Keratinocyte (primary cell): ENCODE measurements around the gene GAREM1. TPM values are rescaled to one million over a fixed set of nuclear protein-coding genes. Genes with fewer than 3 reads are reported as not detected.

Experiments
- DNase-seq: peaks from one replicate; pipeline ENCODE4 v3.0.0-alpha.2; 2011; ENCODE audit warnings: low read depth, missing footprints, low spot score
- FAIRE-seq: peaks from 2 replicates; lab custom pipeline; 2011; peaks lifted over from hg19 to GRCh38; lab: Jason Lieb, UNC
- H2AFZ ChIP-seq: 2 replicates; pipeline ENCODE4 v1.6.0; 2012; ENCODE audit warnings: low read length, control low read depth, inconsistent platforms; ENCODE audit not compliant: control insufficient read depth
- H3K27ac ChIP-seq: 2 replicates; pipeline ENCODE4 v1.5.1; 2011; ENCODE audit warnings: low read length; ENCODE audit not compliant: control insufficient read depth, insufficient read depth
- H3K27me3 ChIP-seq: 3 replicates; pipeline ENCODE4 v1.6.0; 2011; ENCODE audit warnings: low read length; ENCODE audit not compliant: control insufficient read depth, insufficient read depth; ENCODE audit errors: extremely low read depth
- H3K36me3 ChIP-seq, 2 experiments: 2 replicates in 1 of 2; 3 replicates in 1 of 2; pipeline ENCODE4 v1.5.1; 2011; ENCODE audit warnings: low read length in 2 of 2, mild to moderate bottlenecking in 1 of 2; ENCODE audit not compliant: control insufficient read depth in 2 of 2, insufficient read depth in 2 of 2; ENCODE audit errors: extremely low read depth in 1 of 2
- H3K4me1 ChIP-seq: 3 replicates; pipeline ENCODE4 v1.5.1; 2011; ENCODE audit warnings: low read length; ENCODE audit not compliant: control insufficient read depth, insufficient read depth; ENCODE audit errors: extremely low read depth
- H3K4me2 ChIP-seq: 3 replicates; pipeline ENCODE4 v1.6.0; 2011; ENCODE audit warnings: low read depth, low read length; ENCODE audit not compliant: control insufficient read depth, insufficient read depth; ENCODE audit errors: extremely low read depth
- H3K4me3 ChIP-seq, 3 experiments: fragments of 200-600 bp in 1 of 3; sonication (generic) in 1 of 3; 2 replicates in 2 of 3; 3 replicates in 1 of 3; pipeline ENCODE4 v1.5.1; 2011 to 2016; ENCODE audit warnings: low read length in 3 of 3, mild to moderate bottlenecking in 3 of 3, control low read depth in 2 of 3, inconsistent platforms in 1 of 3, low read depth in 1 of 3, mixed read lengths in 1 of 3, mixed run types in 1 of 3, moderate library complexity in 1 of 3; ENCODE audit not compliant: control insufficient read depth in 2 of 3, insufficient read depth in 2 of 3; ENCODE audit errors: extremely low read depth in 1 of 3
- H3K79me2 ChIP-seq: 2 replicates; pipeline ENCODE4 v1.6.0; 2012; ENCODE audit warnings: low read length; ENCODE audit not compliant: control insufficient read depth, insufficient read depth
- H3K9ac ChIP-seq: 3 replicates; pipeline ENCODE4 v1.6.0; 2011; ENCODE audit warnings: low read length; ENCODE audit not compliant: control insufficient read depth, insufficient read depth; ENCODE audit errors: extremely low read depth
- H3K9me1 ChIP-seq: 3 replicates; pipeline ENCODE4 v1.6.0; 2011; ENCODE audit warnings: low read length; ENCODE audit not compliant: control insufficient read depth, insufficient read depth; ENCODE audit errors: extremely low read depth
- H3K9me3 ChIP-seq: 2 replicates; pipeline ENCODE4 v1.5.1; 2012; ENCODE audit warnings: low read depth, low read length; ENCODE audit not compliant: control insufficient read depth
- H4K20me1 ChIP-seq: 3 replicates; pipeline ENCODE4 v1.6.0; 2011; ENCODE audit warnings: low read length; ENCODE audit not compliant: control insufficient read depth, insufficient read depth; ENCODE audit errors: extremely low read depth
- CTCF ChIP-seq, 3 experiments: IDR thresholded peaks in 1 of 3; conservative IDR thresholded peaks in 1 of 3; optimal IDR thresholded peaks in 1 of 3; 2 replicates in 2 of 3; 3 replicates in 1 of 3; pipeline versions ENCODE3 to v1.5.1; 2011; ENCODE audit warnings: low read length in 3 of 3, mild to moderate bottlenecking in 3 of 3, moderate library complexity in 2 of 3, control low read depth in 1 of 3, inconsistent platforms in 1 of 3; ENCODE audit not compliant: insufficient read depth in 2 of 3; ENCODE audit errors: extremely low read depth in 1 of 3
- EZH2 ChIP-seq: IDR thresholded peaks from one replicate; pipeline ENCODE4 v1.6.1; 2012; ENCODE audit warnings: inconsistent platforms, mild to moderate bottlenecking, low read length, moderate library complexity
- dilution Hi-C: fragments of 300-500 bp; cut with MboI; formaldehyde crosslinking; loops from one replicate; pipeline ENCODE4 v1.7.0; 2020; ENCODE audit warnings: low sequenced_read_pairs; ENCODE audit not compliant: extremely low pct_ligation_motif_present
- polyA plus RNA-seq, 5 experiments: library from polyadenylated mRNA; depleted of rRNA in 3 of 5; stranded (reverse) in 3 of 5; stranded (forward) in 1 of 5; unstranded in 1 of 5; fragments of >200 nt; gene quantifications; 1 replicate in 1 of 5; 2 replicates in 3 of 5; 3 replicates in 1 of 5; pipeline versions ENCODE4 v1.2.1 to v1.2.3, GENCODE V29; 2011 to 2012; ENCODE audit warnings: missing spikeins in 2 of 5, low read depth in 1 of 5, low replicate concordance in 1 of 5

The GAREM1 gene
- polyA plus RNA-seq, 1 donor (not counting 4 experiments of a cell fraction or from before 2014, with no cell fraction given), result 3.8 TPM

GRCh38 chr18:32261003-32261402 is 209.7 kb downstream of the GAREM1 start:
- no peaks in the 10 kb centered on the region for H4K20me1 ChIP-seq

GRCh38 chr18:32259553-32259952 is 211.1 kb downstream of the GAREM1 start:
- H3K9me1 ChIP-seq, result no peaks in the 10 kb centered on the region
- TF ChIP-seq CTCF (optimal IDR thresholded peaks at IDR 0.05 in 1 of 3, IDR thresholded peaks at IDR 0.05 in 1 of 3, conservative IDR thresholded peaks at IDR 0.05 in 1 of 3; ENCODE audit: extremely low read depth in 1 of 3, insufficient read depth in 2 of 3, low read length in 3 of 3) (no peak), EZH2 (no peak)
- no peaks in the 10 kb centered on the region for H3K9me3 ChIP-seq
- dilution Hi-C loops, result no loop called here
- H3K79me2 ChIP-seq, result no peaks in the 10 kb centered on the region
- no peak overlapping the region for H3K9ac ChIP-seq
- no peak overlapping the region for H3K4me2 ChIP-seq
- no peaks in the 10 kb centered on the region for H3K4me1 ChIP-seq
- no peak for DNase-seq
- no peaks in the 10 kb centered on the region for H4K20me1 ChIP-seq
- H3K27me3 ChIP-seq, result no peaks in the 10 kb centered on the region
- H3K27ac ChIP-seq, result no peak overlapping the region
- H3K36me3 ChIP-seq, result no peaks in the 10 kb centered on the region
- no peak overlapping the region for H3K4me3 ChIP-seq
- no peak for FAIRE-seq
- no peak overlapping the region for H2AFZ ChIP-seq

More at GRCh38 chr18:32261003-32261402, 209.7 kb downstream of the GAREM1 start:
- Histone ChIP-seq H3K9me1 (no peaks in the 10 kb centered on the region), H2AFZ (no peak overlapping the region), H3K4me1 (no peaks in the 10 kb centered on the region), H3K36me3 (no peaks in the 10 kb centered on the region), H3K4me2 (no peak overlapping the region), H3K9me3 (no peaks in the 10 kb centered on the region), H3K27me3 (no peaks in the 10 kb centered on the region), H3K9ac (no peak overlapping the region), H3K79me2 (no peaks in the 10 kb centered on the region), H3K27ac (no peak overlapping the region), H3K4me3 (no peak overlapping the region)
- DNase-seq (no peak), FAIRE-seq (no peak)
- dilution Hi-C loops, result no loop called here
- TF ChIP-seq EZH2, result no peak
- TF ChIP-seq CTCF (optimal IDR thresholded peaks at IDR 0.05 in 1 of 3, IDR thresholded peaks at IDR 0.05 in 1 of 3, conservative IDR thresholded peaks at IDR 0.05 in 1 of 3; ENCODE audit: extremely low read depth in 1 of 3, insufficient read depth in 2 of 3, low read length in 3 of 3), result peak; percentile 4 to 34 (median 22)
